ENCODE data around the gene ISCU. TPM values are rescaled to one million over a fixed set of nuclear protein-coding genes. Genes with fewer than 3 reads are reported as not detected.

The ISCU gene
- total and polyA plus RNA-seq, 9 of the 15 experiments (the other 6 are each of a cell fraction or from before 2014, with no cell fraction given), result 15.9 to 92.5 (median 77.3) TPM

DNA sequence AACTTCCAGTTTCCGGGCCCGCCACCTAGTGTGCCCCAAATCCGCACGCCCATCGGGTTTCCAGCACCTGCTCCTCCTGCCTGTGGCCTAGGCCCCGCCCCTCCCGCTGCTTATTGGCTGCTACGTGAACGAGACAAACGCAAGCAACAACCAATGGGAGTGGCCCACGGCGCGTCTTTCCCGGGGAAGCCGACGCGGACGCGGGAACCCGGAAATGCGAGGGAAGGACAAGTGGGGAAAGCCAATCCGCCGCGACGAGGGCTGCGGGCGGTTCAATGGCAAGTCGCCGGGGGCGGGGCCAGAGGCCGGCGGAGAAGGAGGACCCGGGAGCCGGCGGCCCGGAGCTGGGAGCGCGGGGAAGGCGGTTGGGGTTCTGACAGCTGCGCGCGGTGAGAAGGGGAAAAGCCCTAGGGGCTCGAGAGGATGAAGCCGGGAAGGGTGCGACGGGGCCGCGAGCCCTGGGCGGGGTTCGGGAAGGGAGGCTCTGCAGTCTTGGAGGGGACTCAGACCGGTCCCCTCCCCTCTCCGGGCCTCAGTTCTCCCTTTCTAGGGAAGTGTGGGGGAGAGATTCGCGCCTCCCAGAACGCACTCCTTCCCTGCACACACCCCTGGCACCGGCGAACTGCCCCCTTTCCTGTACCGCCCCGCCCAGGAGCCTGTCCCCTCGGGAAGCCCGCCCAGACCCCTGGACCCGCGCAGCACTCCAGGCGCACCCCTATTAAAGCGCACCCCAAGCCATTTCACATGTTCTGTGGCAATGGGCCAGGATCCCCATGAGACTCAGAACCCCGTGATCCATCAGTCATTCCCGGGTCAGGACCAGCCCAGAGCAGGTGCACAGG lies 47.2 kb upstream of the ISCU start, which contains the start of gene FICD (continued):
- TF ChIP-seq, protein P1, sequence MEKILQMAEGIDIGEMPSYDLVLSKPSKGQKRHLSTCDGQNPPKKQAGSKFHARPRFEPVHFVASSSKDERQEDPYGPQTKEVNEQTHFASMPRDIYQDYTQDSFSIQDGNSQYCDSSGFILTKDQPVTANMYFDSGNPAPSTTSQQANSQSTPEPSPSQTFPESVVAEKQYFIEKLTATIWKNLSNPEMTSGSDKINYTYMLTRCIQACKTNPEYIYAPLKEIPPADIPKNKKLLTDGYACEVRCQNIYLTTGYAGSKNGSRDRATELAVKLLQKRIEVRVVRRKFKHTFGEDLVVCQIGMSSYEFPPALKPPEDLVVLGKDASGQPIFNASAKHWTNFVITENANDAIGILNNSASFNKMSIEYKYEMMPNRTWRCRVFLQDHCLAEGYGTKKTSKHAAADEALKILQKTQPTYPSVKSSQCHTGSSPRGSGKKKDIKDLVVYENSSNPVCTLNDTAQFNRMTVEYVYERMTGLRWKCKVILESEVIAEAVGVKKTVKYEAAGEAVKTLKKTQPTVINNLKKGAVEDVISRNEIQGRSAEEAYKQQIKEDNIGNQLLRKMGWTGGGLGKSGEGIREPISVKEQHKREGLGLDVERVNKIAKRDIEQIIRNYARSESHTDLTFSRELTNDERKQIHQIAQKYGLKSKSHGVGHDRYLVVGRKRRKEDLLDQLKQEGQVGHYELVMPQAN (IDR thresholded peaks at IDR 0.05; ENCODE audit: borderline replicate concordance), result peak; percentile 61; the same call in 1 of the 2 replicates
- TF ChIP-seq, protein P2, sequence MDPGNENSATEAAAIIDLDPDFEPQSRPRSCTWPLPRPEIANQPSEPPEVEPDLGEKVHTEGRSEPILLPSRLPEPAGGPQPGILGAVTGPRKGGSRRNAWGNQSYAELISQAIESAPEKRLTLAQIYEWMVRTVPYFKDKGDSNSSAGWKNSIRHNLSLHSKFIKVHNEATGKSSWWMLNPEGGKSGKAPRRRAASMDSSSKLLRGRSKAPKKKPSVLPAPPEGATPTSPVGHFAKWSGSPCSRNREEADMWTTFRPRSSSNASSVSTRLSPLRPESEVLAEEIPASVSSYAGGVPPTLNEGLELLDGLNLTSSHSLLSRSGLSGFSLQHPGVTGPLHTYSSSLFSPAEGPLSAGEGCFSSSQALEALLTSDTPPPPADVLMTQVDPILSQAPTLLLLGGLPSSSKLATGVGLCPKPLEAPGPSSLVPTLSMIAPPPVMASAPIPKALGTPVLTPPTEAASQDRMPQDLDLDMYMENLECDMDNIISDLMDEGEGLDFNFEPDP (CRISPR knock-in tag; IDR thresholded peaks at IDR 0.05), result no peak
- TF ChIP-seq NCOA1 (IDR thresholded peaks at IDR 0.05; ENCODE audit: low read depth), result no peak
- TF ChIP-seq CBX3 (IDR thresholded peaks at IDR 0.05; ENCODE audit: borderline replicate concordance in 1 of 2, low read length in 2 of 2), result no peak
- TF ChIP-seq RBM14 (IDR thresholded peaks at IDR 0.05; ENCODE audit: borderline replicate concordance, insufficient read depth, low read depth, low read length), result no peak
- TF ChIP-seq GTF2A2 (tag; IDR thresholded peaks at IDR 0.05), result no peak
- TF ChIP-seq, protein P3, sequence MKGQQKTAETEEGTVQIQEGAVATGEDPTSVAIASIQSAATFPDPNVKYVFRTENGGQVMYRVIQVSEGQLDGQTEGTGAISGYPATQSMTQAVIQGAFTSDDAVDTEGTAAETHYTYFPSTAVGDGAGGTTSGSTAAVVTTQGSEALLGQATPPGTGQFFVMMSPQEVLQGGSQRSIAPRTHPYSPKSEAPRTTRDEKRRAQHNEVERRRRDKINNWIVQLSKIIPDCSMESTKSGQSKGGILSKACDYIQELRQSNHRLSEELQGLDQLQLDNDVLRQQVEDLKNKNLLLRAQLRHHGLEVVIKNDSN (CRISPR knock-in tag; IDR thresholded peaks at IDR 0.05), result no peak
- TF ChIP-seq ZNF707 (CRISPR knock-in tag; conservative IDR thresholded peaks at IDR 0.05), result no peak
- TF ChIP-seq, protein P4, sequence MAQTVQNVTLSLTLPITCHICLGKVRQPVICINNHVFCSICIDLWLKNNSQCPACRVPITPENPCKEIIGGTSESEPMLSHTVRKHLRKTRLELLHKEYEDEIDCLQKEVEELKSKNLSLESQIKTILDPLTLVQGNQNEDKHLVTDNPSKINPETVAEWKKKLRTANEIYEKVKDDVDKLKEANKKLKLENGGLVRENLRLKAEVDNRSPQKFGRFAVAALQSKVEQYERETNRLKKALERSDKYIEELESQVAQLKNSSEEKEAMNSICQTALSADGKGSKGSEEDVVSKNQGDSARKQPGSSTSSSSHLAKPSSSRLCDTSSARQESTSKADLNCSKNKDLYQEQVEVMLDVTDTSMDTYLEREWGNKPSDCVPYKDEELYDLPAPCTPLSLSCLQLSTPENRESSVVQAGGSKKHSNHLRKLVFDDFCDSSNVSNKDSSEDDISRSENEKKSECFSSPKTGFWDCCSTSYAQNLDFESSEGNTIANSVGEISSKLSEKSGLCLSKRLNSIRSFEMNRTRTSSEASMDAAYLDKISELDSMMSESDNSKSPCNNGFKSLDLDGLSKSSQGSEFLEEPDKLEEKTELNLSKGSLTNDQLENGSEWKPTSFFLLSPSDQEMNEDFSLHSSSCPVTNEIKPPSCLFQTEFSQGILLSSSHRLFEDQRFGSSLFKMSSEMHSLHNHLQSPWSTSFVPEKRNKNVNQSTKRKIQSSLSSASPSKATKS (CRISPR knock-in tag; IDR thresholded peaks at IDR 0.05), result no peak
- peak; percentile 44; the same call in 1 of the 2 replicates for TF ChIP-seq FOXP1 (CRISPR knock-in tag; IDR thresholded peaks at IDR 0.05)
